GM18508 (cell line): ENCODE results near the gene ADGRG6.

Experiments used
- ATAC-seq: cut with Tn5 transposase; IDR thresholded peaks from one replicate; pipeline ENCODE4 v1.9.1; 2021; ENCODE audit warnings: moderate number of reproducible peaks; ENCODE audit not compliant: insufficient read depth, unreplicated experiment

ADGRG6 gene

GRCh38 chr6:142289687-142290086, 12.1 kb upstream of the ADGRG6 start:
- ATAC-seq, result no peak

GRCh38 chr6:142290851-142291250, 11.0 kb upstream of the ADGRG6 start:
- ATAC-seq, result no peak

GRCh38 chr6:142291512-142291911, 10.3 kb upstream of the ADGRG6 start:
- no peak for ATAC-seq

GRCh38 chr6:142292166-142292924, 9.5 kb upstream of the ADGRG6 start:
- ATAC-seq, result no peak

- no peak for ATAC-seq
Observed at GRCh38 chr6:142293121-142293520, 8.7 kb upstream of the ADGRG6 start.

GRCh38 chr6:142294679-142295078, 7.1 kb upstream of the ADGRG6 start:
- ATAC-seq, result no peak

- no peak for ATAC-seq
Observed at GRCh38 chr6:142296975-142297604, 4.7 kb upstream of the ADGRG6 start.

- no peak for ATAC-seq
Observed at GRCh38 chr6:142297605-142297995, 4.2 kb upstream of the ADGRG6 start.

- no peak for ATAC-seq
Observed at GRCh38 chr6:142297996-142298753, 3.6 kb upstream of the ADGRG6 start.

- no peak for ATAC-seq
Observed at GRCh38 chr6:142300302-142300701, 1.5 kb upstream of the ADGRG6 start.

- ATAC-seq, result no peak
Observed at GRCh38 chr6:142300758-142301650, 803 bp upstream of the ADGRG6 start.

- ATAC-seq, result no peak
Observed at GRCh38 chr6:142302421-142303175, 791 bp downstream of the ADGRG6 start.

- ATAC-seq, result no peak
Observed at GRCh38 chr6:142303176-142303533, 1.3 kb downstream of the ADGRG6 start.

GRCh38 chr6:142304241-142304640, 2.4 kb downstream of the ADGRG6 start:
- ATAC-seq, result no peak

- no peak for ATAC-seq
Observed at GRCh38 chr6:142306736-142307135, 4.9 kb downstream of the ADGRG6 start.

GRCh38 chr6:142307963-142308748, 6.3 kb downstream of the ADGRG6 start:
- ATAC-seq, result no peak

- ATAC-seq, result no peak
Observed at GRCh38 chr6:142309426-142309825, 7.6 kb downstream of the ADGRG6 start.

GRCh38 chr6:142313284-142313683, 11.5 kb downstream of the ADGRG6 start:
- no peak for ATAC-seq

- no peak for ATAC-seq
Observed at GRCh38 chr6:142316791-142317368, 15.1 kb downstream of the ADGRG6 start.
